OCI-LY3 (cell line): Measurements from ENCODE around the gene APBB2.

Experiments
- CTCF ChIP-seq: fragments of 200-600, 300-600 bp; sonication (generic); IDR thresholded peaks from 2 replicates; pipeline ENCODE4 v1.5.1; 2014; ENCODE audit warnings: antibody characterized with exemption, low read length, low read depth
- EZH2phosphoT487 ChIP-seq: fragments of 200-600 bp; shearing (Covaris generic); IDR thresholded peaks from 2 replicates; pipeline ENCODE4 v1.6.1; 2018; ENCODE audit warnings: antibody characterized with exemption, mixed run types, low read depth

GRCh38 chr4:41179498-41180195 lies 34.7 kb downstream of the APBB2 start:
- TF ChIP-seq CTCF (no peak), EZH2phosphoT487 (no peak)
